OCI-LY1 (cell line): ENCODE measurements around the gene CPNE1.

Experiments
- H2AFZ ChIP-seq: fragments of 200-600 bp; sonication (generic), shearing (Covaris generic); 2 replicates; pipeline ENCODE4 v1.6.0; 2014; ENCODE audit warnings: antibody characterized with exemption, mild to moderate bottlenecking, low read length
- H3F3A ChIP-seq: fragments of 200-600 bp; sonication (generic), shearing (Covaris generic); 2 replicates; pipeline ENCODE4 v1.6.0; 2014; ENCODE audit warnings: mild to moderate bottlenecking, antibody characterized with exemption, low read length, moderate library complexity; ENCODE audit not compliant: insufficient read depth
- H3K27ac ChIP-seq: fragments of 200-600 bp; sonication (generic); 2 replicates; pipeline ENCODE4 v1.5.1; 2014; ENCODE audit warnings: low read length, mixed run types, mild to moderate bottlenecking, low read depth; ENCODE audit not compliant: poor library complexity, severe bottlenecking
- H3K27me3 ChIP-seq: fragments of 200-600 bp; sonication (generic); 2 replicates; pipeline ENCODE4 v1.6.0; 2014; ENCODE audit warnings: antibody characterized with exemption, mild to moderate bottlenecking, low read length, moderate library complexity; ENCODE audit not compliant: insufficient read depth
- H3K36me3 ChIP-seq: fragments of 200-600 bp; sonication (generic); 2 replicates; pipeline ENCODE4 v1.6.1; 2014; ENCODE audit warnings: mild to moderate bottlenecking, antibody characterized with exemption, low read length, moderate library complexity, mixed read lengths; ENCODE audit not compliant: insufficient read depth
- H3K4me1 ChIP-seq: fragments of 200-600 bp; sonication (generic); 2 replicates; pipeline ENCODE4 v1.5.1; 2014; ENCODE audit warnings: mild to moderate bottlenecking, low read length, moderate library complexity; ENCODE audit not compliant: insufficient read depth, severe bottlenecking
- H3K4me2 ChIP-seq: fragments of 200-600 bp; sonication (generic), shearing (Covaris generic); 2 replicates; pipeline ENCODE4 v1.6.1; 2014; ENCODE audit warnings: low read length
- H3K4me3 ChIP-seq: fragments of 200-600 bp; sonication (generic); 2 replicates; pipeline ENCODE4 v1.5.1; 2014; ENCODE audit warnings: low read length, low read depth, mild to moderate bottlenecking, mixed read lengths; ENCODE audit not compliant: poor library complexity, severe bottlenecking
- H3K79me2 ChIP-seq: fragments of 200-600 bp; shearing (Covaris generic); 2 replicates; pipeline ENCODE4 v1.6.1; 2016; ENCODE audit warnings: mixed run types, low read length, mixed read lengths; ENCODE audit not compliant: insufficient read depth
- H3K9ac ChIP-seq: fragments of 200-600 bp; sonication (generic), shearing (Covaris generic); 2 replicates; pipeline ENCODE4 v1.6.1; 2014; ENCODE audit warnings: mild to moderate bottlenecking, low read length, mixed read lengths
- H3K9me2 ChIP-seq: fragments of 200-600 bp; sonication (generic), shearing (Covaris generic); 2 replicates; pipeline ENCODE4 v1.6.1; 2014; ENCODE audit warnings: low read depth, mild to moderate bottlenecking, low read length, mixed read lengths
- H3K9me3 ChIP-seq: fragments of 200-600 bp; shearing (Covaris generic); 2 replicates; pipeline ENCODE4 v1.6.1; 2014; ENCODE audit warnings: low read length, mixed read lengths
- H4K20me1 ChIP-seq: fragments of 200-600 bp; sonication (generic), shearing (Covaris generic); 2 replicates; pipeline ENCODE4 v1.6.0; 2016; ENCODE audit warnings: mild to moderate bottlenecking, low read length; ENCODE audit not compliant: insufficient read depth
- CTCF ChIP-seq: fragments of 200-600 bp; sonication (generic), shearing (Covaris generic); IDR thresholded peaks from 2 replicates; pipeline ENCODE4 v1.5.1; 2017; ENCODE audit warnings: mild to moderate bottlenecking, antibody characterized with exemption, low read length, moderate library complexity, mixed read lengths
- EZH2 ChIP-seq: fragments of 200-600 bp; sonication (generic), shearing (Covaris generic); IDR thresholded peaks from 2 replicates; pipeline ENCODE4 v1.8.0; 2017; ENCODE audit warnings: borderline replicate concordance, mixed run types, mild to moderate bottlenecking, antibody characterized with exemption, low read length, moderate library complexity, mixed read lengths

CPNE1 gene

GRCh38 chr20:35598899-35599775, 65.6 kb downstream of the CPNE1 start:
- Histone ChIP-seq H3K27ac (no peak overlapping the region), H2AFZ (no peak overlapping the region), H3K9me2 (no peaks in the 10 kb centered on the region), H3F3A (no peaks in the 10 kb centered on the region), H3K9ac (no peak overlapping the region), H3K4me2 (no peak overlapping the region), H3K4me1 (peaks cover 10% of the 10 kb centered on the region), H4K20me1 (no peaks in the 10 kb centered on the region), H3K9me3 (no peaks in the 10 kb centered on the region), H3K79me2 (no peaks in the 10 kb centered on the region), H3K27me3 (no peaks in the 10 kb centered on the region), H3K4me3 (no peak overlapping the region), H3K36me3 (no peaks in the 10 kb centered on the region)
- TF ChIP-seq EZH2, result no peak
- no peak for TF ChIP-seq CTCF

GRCh38 chr20:35598476-35598875, 66.2 kb downstream of the CPNE1 start:
- no peaks in the 10 kb centered on the region for H3K9me3 ChIP-seq
- no peaks in the 10 kb centered on the region for H3K79me2 ChIP-seq
- peaks cover 10% of the 10 kb centered on the region for H3K4me1 ChIP-seq
- H3K4me2 ChIP-seq, result no peak overlapping the region
- no peaks in the 10 kb centered on the region for H3K9me2 ChIP-seq
- H3K27ac ChIP-seq, result no peak overlapping the region
- H3K9ac ChIP-seq, result no peak overlapping the region
- no peaks in the 10 kb centered on the region for H3K27me3 ChIP-seq
- H3F3A ChIP-seq, result no peaks in the 10 kb centered on the region
- TF ChIP-seq EZH2, result no peak
- no peak for TF ChIP-seq CTCF
- no peaks in the 10 kb centered on the region for H3K36me3 ChIP-seq
- no peak overlapping the region for H3K4me3 ChIP-seq
- H2AFZ ChIP-seq, result no peak overlapping the region
- H4K20me1 ChIP-seq, result no peaks in the 10 kb centered on the region

GRCh38 chr20:35597186-35597585, 67.5 kb downstream of the CPNE1 start:
- Histone ChIP-seq H3K4me3 (no peak overlapping the region), H3K9ac (no peak overlapping the region), H3K9me3 (no peaks in the 10 kb centered on the region), H3K27ac (no peak overlapping the region), H3K4me2 (no peak overlapping the region), H3F3A (no peaks in the 10 kb centered on the region), H3K9me2 (no peaks in the 10 kb centered on the region), H4K20me1 (no peaks in the 10 kb centered on the region), H3K27me3 (no peaks in the 10 kb centered on the region), H3K79me2 (no peaks in the 10 kb centered on the region), H3K36me3 (no peaks in the 10 kb centered on the region), H2AFZ (no peak overlapping the region), H3K4me1 (peaks cover 10% of the 10 kb centered on the region)
- TF ChIP-seq CTCF (no peak), EZH2 (no peak)
